Measurements from ENCODE around the gene MTRF1.

MTRF1 gene, protein sequence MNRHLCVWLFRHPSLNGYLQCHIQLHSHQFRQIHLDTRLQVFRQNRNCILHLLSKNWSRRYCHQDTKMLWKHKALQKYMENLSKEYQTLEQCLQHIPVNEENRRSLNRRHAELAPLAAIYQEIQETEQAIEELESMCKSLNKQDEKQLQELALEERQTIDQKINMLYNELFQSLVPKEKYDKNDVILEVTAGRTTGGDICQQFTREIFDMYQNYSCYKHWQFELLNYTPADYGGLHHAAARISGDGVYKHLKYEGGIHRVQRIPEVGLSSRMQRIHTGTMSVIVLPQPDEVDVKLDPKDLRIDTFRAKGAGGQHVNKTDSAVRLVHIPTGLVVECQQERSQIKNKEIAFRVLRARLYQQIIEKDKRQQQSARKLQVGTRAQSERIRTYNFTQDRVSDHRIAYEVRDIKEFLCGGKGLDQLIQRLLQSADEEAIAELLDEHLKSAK
- total RNA-seq, result 18.1 to 31.1 (median 25.9) reads per million in 4 donors

DNA sequence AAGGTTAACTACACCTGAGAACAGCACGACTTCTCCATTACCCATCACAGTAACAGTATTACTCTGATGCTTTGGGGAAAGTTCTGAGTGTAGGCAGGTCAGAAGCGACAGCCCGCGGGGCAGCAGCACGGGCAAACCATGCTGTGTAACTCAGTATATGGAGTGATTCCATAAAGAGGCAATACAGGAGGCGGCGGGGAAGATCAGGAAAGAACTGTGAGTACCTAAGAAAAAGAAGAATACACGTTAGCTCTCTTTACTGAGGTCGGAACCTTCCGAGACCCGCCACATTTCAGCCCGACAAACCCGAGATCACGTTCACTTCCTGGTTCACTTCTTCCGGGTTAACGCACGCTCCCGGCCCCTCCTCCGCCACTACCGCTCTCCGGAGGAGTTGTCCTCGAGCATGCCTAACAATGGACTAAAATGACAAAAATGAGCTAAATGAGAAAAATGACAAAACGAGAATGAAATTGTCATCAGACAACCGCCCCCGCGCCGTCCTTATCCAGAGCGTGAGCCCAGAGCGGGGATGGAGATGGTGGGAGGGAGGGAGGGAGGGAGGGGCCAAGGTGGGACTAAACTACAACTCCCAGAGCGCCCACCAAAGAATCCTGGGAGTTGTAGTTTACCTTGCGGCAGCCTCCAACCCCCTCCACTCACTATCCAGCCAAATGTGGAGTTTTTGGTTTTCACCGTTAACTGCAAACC, at the start of gene MTRF1:
MTRF1 (minus strand) TSS at position 316 of the 711 bp plus-strand sequence. CDS start 2,669 bp downstream, outside the sequence.
- DNase-seq, result peak; percentile 47 to 88 (median 69)

GRCh38 chr13:41313117-41313516, 49.7 kb upstream of the MTRF1 start:
- DNase-seq, result no peak

DNA sequence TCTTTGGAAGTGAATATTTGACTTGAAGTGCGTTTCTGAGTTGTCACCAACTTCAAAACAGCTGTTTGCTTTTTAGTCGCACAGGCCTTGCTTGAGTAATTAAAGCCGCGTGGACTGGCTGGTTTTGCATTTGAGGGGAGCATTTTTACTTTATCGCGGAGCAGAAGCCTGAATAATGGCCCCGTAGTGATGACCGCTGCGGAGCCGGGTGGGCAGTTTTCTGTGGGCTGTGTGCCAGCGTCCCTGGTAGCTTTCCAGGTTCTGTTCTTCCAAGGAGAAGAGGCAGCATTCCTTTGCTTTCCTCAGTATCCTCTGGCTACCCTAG, 48.8 kb upstream of the MTRF1 start:
- DNase-seq, result peak in 1 of 5 donors; percentile 17

DNA sequence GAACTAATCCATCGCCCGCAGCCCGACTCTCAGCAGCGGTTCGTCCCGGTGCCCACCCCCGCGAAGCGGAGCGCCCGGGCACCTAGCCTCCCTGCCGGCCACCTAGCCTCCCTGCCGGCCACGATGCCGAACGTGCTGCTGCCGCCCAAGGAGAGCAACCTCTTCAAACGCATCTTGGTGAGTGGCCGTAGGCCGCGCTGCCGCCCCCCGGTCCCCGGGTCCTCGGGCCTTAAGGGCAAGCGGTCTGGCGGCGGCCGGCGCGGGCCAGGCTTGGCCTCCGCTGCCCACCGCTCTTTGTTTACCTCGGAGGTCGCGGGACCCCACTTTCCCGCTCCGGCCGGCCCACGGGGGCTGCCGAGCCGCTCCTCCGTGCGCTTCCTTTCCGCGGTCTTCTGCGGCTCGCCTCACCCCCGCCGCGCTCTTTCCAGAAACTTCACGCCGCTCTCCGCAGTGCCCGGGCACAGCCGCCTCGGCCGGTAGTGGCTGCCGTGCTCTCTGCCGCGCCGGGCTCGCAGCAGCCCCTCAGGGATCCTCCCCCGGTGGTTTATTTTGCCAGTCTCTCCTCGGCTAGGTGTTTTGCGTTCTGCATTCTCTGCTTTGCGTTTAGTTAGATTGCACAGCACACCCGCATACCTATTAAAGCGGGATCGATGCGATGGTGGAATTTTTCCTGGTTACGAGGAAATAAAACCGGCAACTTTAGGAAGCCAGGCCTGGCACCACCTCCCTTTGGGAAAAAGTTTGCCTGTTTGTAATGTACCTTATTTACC, 48.2 kb upstream of the MTRF1 start:
- DNase-seq, result peak; percentile 39 to 60 (median 45)

- DNase-seq, result peak; percentile 87 to 93 (median 89)
Measured at GRCh38 chr13:41310963-41311405, 47.6 kb upstream of the MTRF1 start, which contains the start of gene NAA16. NAA16 (plus strand) TSS chr13:41311267; CDS start chr13:41311529, 262 bp downstream.

DNA sequence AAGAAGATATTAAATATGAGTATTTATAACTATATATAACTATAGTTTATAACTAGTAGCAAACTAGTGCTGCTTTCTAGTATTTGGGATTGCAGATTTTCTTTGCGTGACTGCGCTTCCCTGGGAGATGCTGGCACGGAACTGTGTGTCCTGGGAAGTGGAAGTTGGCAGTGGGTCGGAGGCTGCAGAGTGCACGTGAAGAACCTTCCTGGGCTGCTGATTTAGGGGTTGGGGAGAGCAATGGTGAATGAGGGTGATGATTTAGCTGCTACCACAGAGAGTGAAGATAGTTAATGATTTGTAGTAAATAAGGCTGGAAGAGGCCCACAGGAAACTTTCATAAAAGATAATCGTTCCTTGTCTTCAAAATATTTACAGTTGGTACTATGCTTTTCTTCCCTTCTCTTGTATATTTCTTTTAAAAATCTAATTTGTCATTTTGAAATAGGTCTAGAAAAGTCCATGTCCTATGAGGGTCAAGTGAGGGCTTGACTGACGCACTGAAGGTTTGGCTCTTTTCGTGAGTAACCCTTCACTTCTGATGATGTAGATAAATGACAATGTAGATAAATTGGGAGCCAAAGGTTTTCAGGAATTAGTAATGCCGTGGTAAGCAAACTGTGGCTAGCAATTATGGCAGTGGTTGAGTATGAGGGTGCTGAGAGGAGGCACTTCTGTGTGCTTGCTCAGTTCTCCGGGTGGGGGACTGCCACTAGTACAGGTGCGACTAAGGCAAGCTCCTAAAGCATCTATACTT, 44.7 kb upstream of the MTRF1 start:
- no peak for DNase-seq

GRCh38 chr13:41306271-41307145, 43.1 kb upstream of the MTRF1 start:
- no peak for DNase-seq

DNA sequence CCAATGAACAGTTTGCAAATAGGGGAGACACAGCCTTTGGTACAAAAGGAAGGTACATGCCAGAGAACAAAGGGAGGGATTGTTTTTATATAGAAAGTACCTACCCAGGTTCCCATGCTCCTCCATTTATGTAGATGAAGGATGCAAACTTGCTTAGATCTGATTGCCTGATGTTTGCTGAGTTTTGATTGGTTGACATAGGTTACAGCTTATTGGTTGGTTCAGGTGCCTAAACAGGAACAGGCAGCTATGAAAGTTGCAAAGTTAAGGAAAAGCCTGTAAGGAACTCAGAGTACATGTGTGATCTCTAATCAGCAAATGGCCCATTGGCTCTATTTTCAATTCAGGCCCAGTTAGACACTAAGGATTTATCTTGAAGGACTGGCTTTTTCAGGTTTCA, 41.2 kb upstream of the MTRF1 start:
- DNase-seq, result no peak

DNA sequence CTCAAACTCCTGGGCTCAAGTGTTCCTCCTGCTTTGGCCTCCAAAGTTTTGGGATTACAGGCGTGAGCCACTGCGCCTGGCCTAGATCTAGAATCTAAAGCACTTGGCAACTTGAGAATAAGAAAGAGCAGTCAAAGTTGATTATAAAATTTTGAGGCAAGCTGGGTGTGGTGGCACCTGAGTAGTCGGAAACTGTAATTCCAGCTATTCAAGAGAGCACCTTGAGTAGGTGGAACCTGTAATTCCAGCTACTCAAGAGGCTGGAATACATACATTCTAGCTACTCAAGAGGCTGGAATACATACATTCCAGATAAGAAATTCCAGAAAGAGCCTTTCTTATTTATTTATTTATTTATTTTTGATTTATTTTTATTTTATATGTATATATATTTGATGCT, 39.4 kb upstream of the MTRF1 start:
- no peak for DNase-seq

DNA sequence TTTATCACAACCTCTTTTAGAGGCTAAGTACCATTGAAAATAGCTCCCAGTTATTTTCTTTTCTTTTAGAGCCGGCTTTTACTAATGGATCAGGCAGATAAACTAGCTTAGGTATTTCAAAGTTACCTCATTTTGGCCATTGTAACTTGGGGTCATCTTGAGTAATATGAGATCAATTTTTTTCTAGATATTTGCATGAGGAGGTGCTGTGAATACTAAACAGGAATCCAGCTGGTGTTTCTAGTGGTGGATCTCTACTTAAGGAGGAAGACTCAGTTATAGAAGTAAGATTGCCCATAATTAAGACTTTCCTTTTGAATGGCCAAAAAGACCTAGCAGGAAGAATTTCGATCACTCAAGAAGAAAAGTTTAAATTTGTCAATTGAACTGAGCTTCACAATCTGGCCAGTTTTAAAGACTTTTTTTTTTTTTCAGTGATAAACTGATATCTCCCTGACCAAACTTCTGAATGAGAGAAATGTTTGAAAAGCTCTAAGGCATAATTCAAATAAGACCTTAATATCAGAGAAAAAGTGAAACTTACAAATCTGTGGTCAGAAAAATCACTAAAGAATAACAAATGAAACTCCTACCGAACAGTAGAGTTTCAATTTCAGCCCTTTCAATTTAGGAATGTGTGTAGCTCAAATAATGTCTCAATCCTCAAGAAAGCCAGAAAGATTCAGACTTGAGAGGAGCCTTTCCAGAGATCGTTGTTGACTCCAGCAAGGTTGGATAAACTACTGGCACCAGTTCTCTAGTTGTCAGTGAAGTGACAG, 36.1 kb upstream of the MTRF1 start:
- DNase-seq, result no peak

DNA sequence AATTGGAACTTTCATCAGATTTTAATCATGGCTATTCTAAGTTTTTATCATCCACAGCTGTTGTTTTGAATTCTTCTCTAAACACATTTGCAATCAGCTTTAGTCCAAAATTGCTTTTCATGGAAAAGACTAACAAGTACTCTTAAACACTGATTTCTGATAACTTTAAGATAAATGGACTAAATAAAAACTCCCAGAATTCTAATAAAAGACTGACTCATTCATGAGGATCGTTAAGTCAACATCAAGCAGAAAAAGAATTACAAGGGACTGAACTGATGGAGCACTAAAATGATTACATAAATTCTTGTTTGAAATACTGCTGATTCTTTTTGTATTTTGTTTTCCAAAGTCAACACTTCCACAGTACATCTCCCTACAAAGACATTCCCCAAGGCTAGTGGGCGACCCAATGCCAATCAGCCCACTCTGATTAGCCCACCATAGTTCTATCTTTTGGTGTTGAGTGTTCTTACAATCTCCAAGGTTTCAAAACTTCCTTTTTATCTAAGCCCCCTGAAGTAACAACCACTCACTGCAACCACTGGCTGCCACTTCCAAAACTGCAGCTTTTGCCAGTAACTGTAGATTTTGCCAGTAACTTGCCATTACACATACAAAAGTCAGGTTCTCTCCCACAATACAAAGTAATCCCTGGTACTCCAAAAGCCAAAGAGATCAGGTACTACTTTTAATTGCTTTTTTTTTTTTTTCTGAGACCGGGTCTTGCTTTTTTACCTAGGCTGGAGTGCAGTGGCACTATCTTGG, 33.7 kb upstream of the MTRF1 start:
- DNase-seq, result no peak

- no peak for DNase-seq
Measured at GRCh38 chr13:41295973-41296372, 32.6 kb upstream of the MTRF1 start.

DNA sequence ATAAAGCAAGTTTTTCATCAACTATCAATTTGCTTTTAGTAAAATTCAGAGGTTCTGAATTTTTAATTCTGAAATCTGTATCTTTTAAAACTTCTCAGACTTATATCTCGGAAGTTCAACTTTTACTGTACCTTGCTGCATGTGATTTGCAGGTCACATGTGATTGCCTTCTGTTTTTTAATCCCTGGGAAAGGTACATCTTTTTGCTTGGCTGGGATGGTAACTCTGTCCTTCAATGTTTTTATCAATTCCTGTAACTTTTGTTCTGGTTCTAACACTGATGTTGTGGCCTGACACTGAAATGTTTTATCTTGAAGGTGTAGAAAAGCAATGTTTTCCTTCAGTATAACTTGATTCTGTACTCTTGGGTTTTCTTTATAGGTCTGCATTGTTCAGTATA, 31.5 kb upstream of the MTRF1 start:
- no peak for DNase-seq

GRCh38 chr13:41293272-41293671, 29.9 kb upstream of the MTRF1 start:
- DNase-seq, result no peak

- DNase-seq, result no peak
Measured at GRCh38 chr13:41291246-41291645, 27.9 kb upstream of the MTRF1 start.

DNA sequence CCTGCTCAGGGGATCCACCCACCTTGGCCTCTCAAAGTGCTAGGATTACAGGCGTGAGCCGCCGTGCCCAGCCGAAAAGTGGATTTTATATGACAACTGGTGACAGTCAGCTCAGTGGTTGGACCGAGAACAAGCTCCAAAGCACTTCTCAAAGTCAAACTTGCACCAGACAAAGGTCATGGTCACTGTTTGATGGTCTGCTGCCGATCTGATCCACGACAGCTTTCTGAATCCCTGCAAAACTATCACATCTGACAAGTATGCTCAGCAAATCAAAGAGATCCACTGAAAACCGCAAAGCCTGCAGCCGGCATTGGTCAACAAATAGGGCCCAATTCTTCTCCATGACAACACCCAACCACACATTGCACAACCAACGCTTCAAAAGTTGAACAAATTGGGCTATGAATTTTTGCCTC, 26.1 kb upstream of the MTRF1 start:
- no peak for DNase-seq

DNA sequence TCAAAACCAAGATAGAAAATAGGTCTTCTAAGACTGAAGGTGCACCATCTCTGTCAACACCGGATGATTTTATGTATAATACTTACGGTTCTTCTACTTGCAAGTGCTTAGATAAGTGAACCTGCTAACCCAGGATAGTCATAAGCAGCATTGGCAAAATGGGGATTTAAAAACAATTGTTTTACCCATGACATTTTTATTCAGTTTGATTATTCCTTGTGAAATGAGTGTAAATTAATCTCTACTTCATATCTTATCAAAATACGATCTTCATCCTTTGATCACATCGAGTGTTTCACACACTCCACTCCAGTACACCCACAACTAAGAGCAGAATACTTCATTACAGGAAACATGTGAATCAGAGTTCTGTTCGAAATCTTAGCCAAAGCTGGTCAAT, 23.0 kb upstream of the MTRF1 start:
- no peak for DNase-seq

DNA sequence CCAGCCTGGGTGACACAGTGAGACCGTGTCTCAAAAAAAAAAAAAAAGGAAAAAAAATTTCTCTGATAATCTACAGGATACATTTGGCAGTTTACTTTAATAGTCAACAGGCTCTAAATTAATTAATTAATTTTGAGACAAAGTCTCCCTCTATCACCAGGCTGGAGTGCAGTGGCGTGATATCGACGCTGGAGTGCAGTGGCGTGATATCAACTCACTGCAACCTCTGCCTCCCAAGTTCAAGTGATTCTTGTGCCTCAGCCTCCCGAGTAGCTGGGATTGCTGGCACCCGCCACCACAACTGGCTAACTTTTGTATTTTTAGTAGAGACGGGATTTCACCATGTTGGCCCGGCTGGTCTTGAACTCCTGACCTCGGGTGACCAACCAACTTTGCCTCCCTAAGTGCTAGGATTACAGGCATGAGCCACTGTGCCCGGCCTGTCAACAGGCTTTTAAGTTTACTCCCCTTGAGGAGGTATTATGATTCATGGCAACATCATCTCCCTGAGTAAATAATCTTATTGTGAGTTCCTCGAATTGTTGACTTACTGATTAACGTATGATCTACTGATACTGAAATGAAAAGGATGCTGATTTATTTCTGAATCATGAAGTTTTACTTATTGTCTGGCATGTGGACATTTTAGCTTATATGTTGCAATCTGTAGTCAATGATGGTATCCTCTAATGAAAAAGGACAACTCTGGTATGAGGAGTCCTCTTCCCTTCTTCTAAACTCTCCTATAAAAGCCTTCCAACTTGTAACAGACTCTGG, 21.3 kb upstream of the MTRF1 start:
- no peak for DNase-seq

DNA sequence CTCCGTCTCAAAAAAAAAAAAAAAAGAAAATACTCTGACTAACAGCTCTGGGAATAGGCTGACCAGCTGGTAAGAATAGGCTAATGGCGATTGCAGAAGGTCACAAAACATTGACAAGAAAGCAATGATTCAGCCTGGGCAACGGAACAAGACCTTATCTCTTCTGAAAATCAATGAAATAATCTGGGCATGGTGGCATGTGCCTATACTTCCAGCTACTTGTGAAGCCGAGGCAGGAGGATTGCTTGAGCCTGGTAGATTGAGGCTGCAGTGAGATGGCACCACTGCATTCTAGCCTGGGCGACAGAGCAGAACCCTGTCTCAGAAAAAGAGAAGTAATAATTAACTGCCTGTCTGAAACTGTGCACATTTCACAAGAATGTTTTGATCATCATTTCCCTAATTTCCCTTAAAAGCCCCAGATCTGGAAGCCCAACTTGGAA, 18.8 kb upstream of the MTRF1 start:
- DNase-seq, result no peak

Measured in T-helper 1 cell (primary cell).